GM12878 (cell line): Measurements from ENCODE around the gene OSMR. TPM values are rescaled to one million over a fixed set of nuclear protein-coding genes. Genes with fewer than 3 reads are reported as not detected.

Experiments
- ATAC-seq: fragments of 200-7000 bp; cut with Tn5 transposase; 3 replicates; pipeline ENCODE4 v1.9.1; 2020; ENCODE audit warnings: mild to moderate bottlenecking, moderate library complexity
- BruUV-seq: library from RNA; stranded (reverse); fragments of 400-500 nt; replicated peaks from 2 replicates; lab custom pipeline; 2021; lab: Mats Ljungman, UMichigan
- CTCF ChIA-PET: fragments of 300-600 bp; sonication (Branson Sonifier 250); formaldehyde crosslinking; extraction: SDS; loops from one replicate; lab custom pipeline; 2021; ENCODE audit warnings: inconsistent platforms; lab: Yijun Ruan, JAX
- POLR2A ChIA-PET: fragments of 350-600 bp; formaldehyde crosslinking; extraction: SDS; loops from one replicate; lab custom pipeline; 2021; ENCODE audit warnings: inconsistent platforms; lab: Charles Lee
- RAD21 ChIA-PET: fragments of 300-600 bp; sonication (Branson Sonifier 250); formaldehyde crosslinking; loops from one replicate; lab custom pipeline; 2023; ENCODE audit warnings: antibody characterized with exemption; ENCODE audit not compliant: unreplicated experiment; lab: Charles Lee
- SMC1A ChIA-PET: fragments of 300-600 bp; sonication (Branson Sonifier 250); formaldehyde crosslinking; loops from one replicate; lab custom pipeline; 2023; ENCODE audit not compliant: unreplicated experiment, uncharacterized antibody; lab: Charles Lee
- DNase-seq: peaks from one replicate; pipeline ENCODE4 v3.0.0-alpha.2; 2011; ENCODE audit warnings: low read depth, low spot score
- FAIRE-seq: peaks from 3 replicates; lab custom pipeline; 2011; peaks lifted over from hg19 to GRCh38; lab: Jason Lieb, UNC
- H2AFZ ChIP-seq: 2 replicates; pipeline ENCODE4 v1.6.0; 2011; ENCODE audit warnings: low read depth, low read length, control low read depth; ENCODE audit not compliant: control insufficient read depth
- H3K27ac ChIP-seq: 2 replicates; pipeline ENCODE4 v1.5.1; 2011; ENCODE audit warnings: control low read depth; ENCODE audit not compliant: control insufficient read depth, insufficient read depth
- H3K27me3 ChIP-seq, 2 experiments: replicated peaks in 1 of 2; 2 replicates each; pipeline versions ENCODE4 v1.6.0 to v1.6.1; 2011; ENCODE audit warnings: low read length in 1 of 2; ENCODE audit not compliant: control insufficient read depth in 2 of 2, insufficient read depth in 2 of 2
- H3K36me3 ChIP-seq, 2 experiments: 2 replicates each; pipeline ENCODE4 v1.5.1; 2011; ENCODE audit warnings: low read length in 1 of 2; ENCODE audit not compliant: control insufficient read depth in 2 of 2, insufficient read depth in 2 of 2
- H3K4me1 ChIP-seq: 2 replicates; pipeline ENCODE4 v1.6.1; 2011; ENCODE audit warnings: mild to moderate bottlenecking, low read length, moderate library complexity, mixed read lengths; ENCODE audit not compliant: control insufficient read depth, insufficient read depth
- H3K4me2 ChIP-seq: 2 replicates; pipeline ENCODE4 v1.6.0; 2011; ENCODE audit warnings: control low read depth; ENCODE audit not compliant: control insufficient read depth, insufficient read depth
- H3K4me3 ChIP-seq: fragments of 200-600 bp; sonication (generic); 2 replicates; pipeline ENCODE4 v1.5.1; 2016
- H3K79me2 ChIP-seq: 2 replicates; pipeline ENCODE4 v1.6.0; 2011; ENCODE audit warnings: low read length; ENCODE audit not compliant: control insufficient read depth, insufficient read depth
- H3K9ac ChIP-seq: 2 replicates; pipeline ENCODE4 v1.8.0; 2011; ENCODE audit warnings: low read length, control low read depth, mixed read lengths; ENCODE audit not compliant: control insufficient read depth, insufficient read depth
- H3K9me3 ChIP-seq: replicated peaks from 3 replicates; pipeline ENCODE4 v1.5.1; 2011; ENCODE audit warnings: mild to moderate bottlenecking, low read length; ENCODE audit not compliant: control insufficient read depth, insufficient read depth
- H4K20me1 ChIP-seq: 2 replicates; pipeline ENCODE4 v1.6.0; 2011; ENCODE audit not compliant: control insufficient read depth, insufficient read depth
- CEBPB ChIP-seq, 2 experiments: fragments of 150-350 bp in 1 of 2; IDR thresholded peaks; 2 replicates each; pipeline ENCODE4 v1.6.1; 2012 to 2014; ENCODE audit warnings: low read depth in 2 of 2, low read length in 2 of 2, borderline replicate concordance in 1 of 2, inconsistent platforms in 1 of 2
- MLLT1 ChIP-seq: fragments of 450-650 bp; IDR thresholded peaks from 2 replicates; pipeline ENCODE4 v1.6.1; 2016; ENCODE audit warnings: mild to moderate bottlenecking
- NFYA ChIP-seq: IDR thresholded peaks from 2 replicates; pipeline ENCODE4 v1.6.1; 2011; ENCODE audit warnings: low read depth, mild to moderate bottlenecking, low read length, improper control_type of control experiment, borderline replicate concordance
- REST ChIP-seq: IDR thresholded peaks from 2 replicates; pipeline ENCODE4 v1.6.1; 2012; ENCODE audit warnings: mild to moderate bottlenecking, low read depth, low read length
- SMAD1 ChIP-seq: fragments of 450-650 bp; IDR thresholded peaks from 2 replicates; pipeline ENCODE4 v1.6.1; 2018; ENCODE audit warnings: mild to moderate bottlenecking, low read depth; ENCODE audit not compliant: partially characterized antibody
- SP1 ChIP-seq: IDR thresholded peaks from one replicate; pipeline ENCODE4 v1.6.1; 2011; ENCODE audit warnings: low read depth, low read length
- TARDBP ChIP-seq: IDR thresholded peaks from 2 replicates; pipeline ENCODE4 v1.6.1; 2016; ENCODE audit warnings: borderline replicate concordance
- WGBS: methylation state at CpG from one replicate; pipeline ENCODE4 v1.1.6; 2016; ENCODE audit warnings: low lambda C conversion rate; ENCODE audit not compliant: insufficient replicate concordance, insufficient coverage; ENCODE audit errors: missing lambda C conversion rate; 5-methylcytosine and 5-hydroxymethylcytosine counted together
- in situ Hi-C: fragments of 300-500 bp; cut with MboI; formaldehyde crosslinking; loops from 9 replicates; pipeline ENCODE4 v1.14.3; 2018; ENCODE audit warnings: mixed read lengths
- intact Hi-C: fragments of 100-400 bp; cut with micrococcal nuclease; formaldehyde crosslinking; loops from one replicate; pipeline ENCODE4 v1.14.2; 2022; ENCODE audit not compliant: unreplicated experiment
- polyA plus RNA-seq, 11 experiments: library from polyadenylated mRNA; depleted of rRNA in 4 of 11; unstranded in 6 of 11; stranded (reverse) in 5 of 11; fragments of >200 nt; fragmentation: Nextera tagmentation in 4 of 11; fragmentation: Illumina TruSeq in 1 of 11; extraction: Ambion mirVana in 4 of 11; extraction: Trizol in 1 of 11; gene quantifications; 1 replicate in 1 of 11; 2 replicates in 10 of 11; pipeline versions ENCODE4 v1.2.1 to v1.2.3, GENCODE V29; 2011 to 2016; ENCODE audit warnings: inconsistent platforms in 2 of 11, missing spikeins in 2 of 11, low read depth in 1 of 11
- total RNA-seq, 4 experiments: library from RNA; depleted of rRNA in 3 of 4; stranded (reverse); fragments of >200 nt in 3 of 4; fragmentation: Illumina TruSeq in 1 of 4; extraction: Trizol in 1 of 4; gene quantifications; 2 replicates each; pipeline versions ENCODE4 v1.2.1 to v1.2.3, GENCODE V29; 2013 to 2021
- TF ChIP-seq, protein P1 (sequence below): fragments of 450-650 bp; IDR thresholded peaks from 2 replicates; pipeline ENCODE4 v1.6.1; 2016; ENCODE audit warnings: mild to moderate bottlenecking

OSMR gene
- total and polyA plus RNA-seq, 10 of the 15 experiments (the other 5 are each of a cell fraction or from before 2014, with no cell fraction given): 0.03 to 0.05 TPM; not detected in 8

DNA sequence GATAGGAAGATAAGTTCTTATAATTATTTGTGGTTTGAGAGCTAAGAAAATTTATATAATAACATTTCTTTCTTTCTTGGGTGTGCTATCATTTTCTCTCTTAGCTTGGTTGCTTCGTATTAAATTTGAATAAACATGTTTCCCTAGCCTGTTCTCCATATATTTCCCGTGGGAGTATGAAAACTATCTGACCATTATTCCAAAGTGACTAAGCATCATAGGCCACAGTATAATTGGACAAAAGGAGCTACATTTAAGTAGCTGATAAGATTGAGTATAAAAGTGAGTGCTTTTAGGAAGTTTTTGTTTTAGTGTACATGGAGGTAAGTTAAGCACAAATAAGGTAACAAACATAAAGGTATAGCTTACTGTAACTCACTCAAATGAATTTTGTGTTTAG, 8.4 kb upstream of the OSMR start:
- ChIA-PET POLR2A (interaction anchor here (0.6 kb wide), 1 partner anchor 132 kb away, joined by 5 read pairs; no protein-coding TSS in a partner anchor), SMC1A (interaction anchor here (0.6 to 1.3 kb wide), 3 partner anchors 12 to 243 kb away, joined by 3 to 4 read pairs (median 4); no protein-coding TSS in a partner anchor), CTCF (interaction anchor here (1.0 to 1.5 kb wide), 2 partner anchors 10 to 12 kb away, joined by 4 read pairs; no protein-coding TSS in a partner anchor), RAD21 (no interaction called here)
- Histone ChIP-seq H3K4me2 (no peak overlapping the region), H3K4me1 (no peaks in the 10 kb centered on the region), H3K36me3 (no peaks in the 10 kb centered on the region), H3K27ac (no peak overlapping the region), H3K4me3 (no peak overlapping the region), H4K20me1 (no peaks in the 10 kb centered on the region), H3K9ac (no peak overlapping the region), H3K79me2 (no peaks in the 10 kb centered on the region), H3K27me3 (no peaks in the 10 kb centered on the region), H3K9me3 (no peaks in the 10 kb centered on the region), H2AFZ (no peak overlapping the region)
- 3% methylated on average over 2 of the region's 2 CpGs for WGBS
- FAIRE-seq (no peak), ATAC-seq (no peak), DNase-seq (no peak)
- intact Hi-C loops: no loop called here
- no peak for TF ChIP-seq MLLT1
- no peak for TF ChIP-seq NFYA
- in situ Hi-C loops: no loop called here
- no TSS peak for BruUV-seq

DNA sequence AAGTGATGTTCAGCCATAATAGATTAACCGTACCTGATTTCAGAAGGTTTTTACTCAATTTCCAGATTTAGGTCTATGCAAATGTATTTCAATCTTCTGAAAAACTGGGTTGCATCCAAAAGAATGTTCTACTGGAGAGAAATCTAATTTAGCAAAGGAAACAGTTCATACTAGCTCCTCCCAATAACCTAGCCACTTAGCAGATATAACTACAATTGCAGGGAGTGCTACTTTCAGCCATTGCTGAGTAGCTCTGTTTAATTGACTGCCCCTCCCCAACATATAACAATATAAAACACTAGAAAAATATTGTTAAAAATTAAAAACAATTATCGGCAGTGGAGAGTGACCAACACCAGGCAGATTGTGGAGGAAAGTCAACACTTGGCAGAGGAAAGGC, 7.9 kb upstream of the OSMR start:
- intact Hi-C loops (no loop called here), in situ Hi-C loops (no loop called here)
- no peak for FAIRE-seq
- Histone ChIP-seq H3K9me3 (no peaks in the 10 kb centered on the region), H3K9ac (no peak overlapping the region), H3K36me3 (no peaks in the 10 kb centered on the region), H3K27ac (no peak overlapping the region), H3K27me3 (no peaks in the 10 kb centered on the region), H3K4me2 (no peak overlapping the region), H4K20me1 (no peaks in the 10 kb centered on the region), H2AFZ (no peak overlapping the region), H3K4me1 (no peaks in the 10 kb centered on the region), H3K79me2 (no peaks in the 10 kb centered on the region), H3K4me3 (no peak overlapping the region)
- POLR2A ChIA-PET: interaction anchor here (0.6 kb wide), 1 partner anchor 132 kb away, joined by 5 read pairs; no protein-coding TSS in a partner anchor
- SMC1A ChIA-PET: interaction anchor here (0.8 to 1.3 kb wide), 2 partner anchors 11 to 243 kb away, joined by 3 to 4 read pairs; no protein-coding TSS in a partner anchor
- DNase-seq: no peak
- ATAC-seq: no peak
- RAD21 ChIA-PET: no interaction called here
- WGBS: 68% methylated on average over 2 of the region's 2 CpGs
- CTCF ChIA-PET: interaction anchor here (1.0 to 1.5 kb wide), 2 partner anchors 11 to 12 kb away, joined by 4 read pairs; no protein-coding TSS in a partner anchor
- BruUV-seq: no TSS peak
- TF ChIP-seq SP1 (no peak), TARDBP (no peak), SMAD1 (no peak), REST (no peak), CEBPB (IDR thresholded peaks at IDR 0.05; ENCODE audit: borderline replicate concordance in 1 of 2, low read depth in 2 of 2, low read length in 2 of 2) (no peak)
- TF ChIP-seq, protein P1, sequence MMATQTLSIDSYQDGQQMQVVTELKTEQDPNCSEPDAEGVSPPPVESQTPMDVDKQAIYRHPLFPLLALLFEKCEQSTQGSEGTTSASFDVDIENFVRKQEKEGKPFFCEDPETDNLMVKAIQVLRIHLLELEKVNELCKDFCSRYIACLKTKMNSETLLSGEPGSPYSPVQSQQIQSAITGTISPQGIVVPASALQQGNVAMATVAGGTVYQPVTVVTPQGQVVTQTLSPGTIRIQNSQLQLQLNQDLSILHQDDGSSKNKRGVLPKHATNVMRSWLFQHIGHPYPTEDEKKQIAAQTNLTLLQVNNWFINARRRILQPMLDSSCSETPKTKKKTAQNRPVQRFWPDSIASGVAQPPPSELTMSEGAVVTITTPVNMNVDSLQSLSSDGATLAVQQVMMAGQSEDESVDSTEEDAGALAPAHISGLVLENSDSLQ: no peak
